Loucy (cell line): ENCODE measurements around the gene PRPH.
A peak's percentile ranks its signal among the peaks of the same experiment; 100 is the strongest.

Experiments
- H2AFZ ChIP-seq: fragments of 200-600 bp; sonication (generic); 2 replicates; pipeline ENCODE4 v1.6.0; 2016; ENCODE audit warnings: antibody characterized with exemption, mild to moderate bottlenecking, low read length, moderate library complexity
- H3F3A ChIP-seq: fragments of 200-600 bp; 2 replicates; pipeline ENCODE4 v1.6.0; 2016; ENCODE audit warnings: antibody characterized with exemption, low read depth, mild to moderate bottlenecking
- H3K27me3 ChIP-seq: fragments of 200-600 bp; sonication (generic); 2 replicates; pipeline ENCODE4 v1.6.1; 2014; ENCODE audit warnings: low read length, mild to moderate bottlenecking; ENCODE audit not compliant: insufficient read depth, poor library complexity, severe bottlenecking
- H3K36me3 ChIP-seq: fragments of 200-600 bp; sonication (generic); 2 replicates; pipeline ENCODE4 v1.6.1; 2016; ENCODE audit warnings: low read length; ENCODE audit not compliant: insufficient read depth
- H3K4me1 ChIP-seq: fragments of 200-600 bp; sonication (generic); 2 replicates; pipeline ENCODE4 v1.5.1; 2014; ENCODE audit warnings: low read length, mild to moderate bottlenecking; ENCODE audit not compliant: insufficient read depth, poor library complexity, severe bottlenecking
- H3K4me2 ChIP-seq: fragments of 200-600 bp; sonication (generic); 2 replicates; pipeline ENCODE4 v1.6.0; 2014; ENCODE audit warnings: antibody characterized with exemption, low read length, low read depth, mild to moderate bottlenecking; ENCODE audit not compliant: poor library complexity, severe bottlenecking
- H3K4me3 ChIP-seq: fragments of 200-600 bp; sonication (generic); 2 replicates; pipeline ENCODE4 v1.5.1; 2014; ENCODE audit warnings: low read length, mild to moderate bottlenecking, mixed read lengths; ENCODE audit not compliant: poor library complexity, severe bottlenecking
- H3K79me2 ChIP-seq: fragments of 200-600 bp; sonication (generic); 2 replicates; pipeline ENCODE4 v1.6.1; 2014; ENCODE audit warnings: low read length; ENCODE audit not compliant: insufficient read depth
- H3K9ac ChIP-seq: fragments of 200-600 bp; sonication (generic); 2 replicates; pipeline ENCODE4 v1.6.0; 2014; ENCODE audit warnings: mild to moderate bottlenecking, low read depth, low read length, moderate library complexity; ENCODE audit not compliant: poor library complexity, severe bottlenecking
- H3K9me2 ChIP-seq: fragments of 200-600 bp; sonication (generic); replicated peaks from 2 replicates; pipeline ENCODE4 v1.6.1; 2016; ENCODE audit warnings: low read depth, low read length, mixed read lengths
- H3K9me3 ChIP-seq: fragments of 200-600 bp; sonication (generic); 2 replicates; pipeline ENCODE4 v1.6.1; 2014; ENCODE audit warnings: mild to moderate bottlenecking, antibody characterized with exemption, low read length, low read depth; ENCODE audit not compliant: insufficient read depth
- H4K20me1 ChIP-seq: fragments of 200-600 bp; sonication (generic); 2 replicates; pipeline ENCODE4 v1.6.0; 2014; ENCODE audit warnings: antibody characterized with exemption, low read length, mild to moderate bottlenecking; ENCODE audit not compliant: insufficient read depth, poor library complexity, severe bottlenecking
- CTCF ChIP-seq: fragments of 200-600 bp; sonication (generic); conservative IDR thresholded peaks from 2 replicates; pipeline ENCODE4 v1.5.1; 2014; ENCODE audit warnings: mild to moderate bottlenecking, antibody characterized with exemption, low read length
- EZH2phosphoT487 ChIP-seq: fragments of 200-600 bp; IDR thresholded peaks from 2 replicates; pipeline ENCODE4 v1.6.1; 2018; ENCODE audit warnings: antibody characterized with exemption, mild to moderate bottlenecking, moderate library complexity, borderline replicate concordance

The PRPH gene

GRCh38 chr12:49335955-49336644 is 41.2 kb downstream of the PRPH start:
- peaks cover under 1% of the 10 kb centered on the region; the same call in 1 of the 2 replicates for H3K36me3 ChIP-seq

GRCh38 chr12:49336645-49337584 is 42.0 kb downstream of the PRPH start, which contains the start of gene C1QL4:
TSS of gene C1QL4 (minus strand) at chr12:49337188. CDS start at chr12:49336477, 711 bp downstream.
- TF ChIP-seq CTCF (peak; percentile 80), EZH2phosphoT487 (no peak)
- no peaks in the 10 kb centered on the region for H3K27me3 ChIP-seq
- H2AFZ ChIP-seq: peak within 1 kb of the TSS; percentile 92

More at GRCh38 chr12:49335955-49336644, 41.2 kb downstream of the PRPH start:
- no peaks in the 10 kb centered on the region for H3K9me3 ChIP-seq
- no peak for TF ChIP-seq CTCF
- TF ChIP-seq EZH2phosphoT487: no peak
- H3K27me3 ChIP-seq: no peaks in the 10 kb centered on the region
- no peak overlapping the region for H3K4me3 ChIP-seq
- no peaks in the 10 kb centered on the region for H3K79me2 ChIP-seq
- H4K20me1 ChIP-seq: no peaks in the 10 kb centered on the region
- H3K9ac ChIP-seq: no peak overlapping the region
- H3K4me1 ChIP-seq: peaks cover 14% of the 10 kb centered on the region
- H2AFZ ChIP-seq: no peak overlapping the region
- no peaks in the 10 kb centered on the region for H3F3A ChIP-seq
- no peak overlapping the region for H3K4me2 ChIP-seq
- H3K9me2 ChIP-seq: no peaks in the 10 kb centered on the region

GRCh38 chr12:49338830-49339463 is 44.0 kb downstream of the PRPH start:
- H3K9me2 ChIP-seq: no peaks in the 10 kb centered on the region
- no peaks in the 10 kb centered on the region for H3K79me2 ChIP-seq
- peaks cover 14% of the 10 kb centered on the region for H3K4me1 ChIP-seq
- H2AFZ ChIP-seq: peak overlapping the region; percentile 38; the same call in 1 of the 2 replicates
- H3K4me3 ChIP-seq: no peak overlapping the region
- no peak overlapping the region for H3K9ac ChIP-seq
- TF ChIP-seq EZH2phosphoT487 (no peak), CTCF (no peak)
- no peaks in the 10 kb centered on the region for H3K27me3 ChIP-seq
- no peaks in the 10 kb centered on the region for H3F3A ChIP-seq
- H3K9me3 ChIP-seq: no peaks in the 10 kb centered on the region
- H3K36me3 ChIP-seq: no peaks in the 10 kb centered on the region
- no peak overlapping the region for H3K4me2 ChIP-seq
- no peaks in the 10 kb centered on the region for H4K20me1 ChIP-seq

More at GRCh38 chr12:49336645-49337584, 42.0 kb downstream of the PRPH start, which contains the start of gene C1QL4:
- Histone ChIP-seq H3K9me3 (no peaks in the 10 kb centered on the region), H3F3A (no peaks in the 10 kb centered on the region), H3K9me2 (no peaks in the 10 kb centered on the region), H3K36me3 (no peaks in the 10 kb centered on the region), H3K79me2 (no peaks in the 10 kb centered on the region), H3K4me1 (peaks cover 14% of the 10 kb centered on the region), H3K4me2 (peak within 1 kb of the TSS; percentile 75), H4K20me1 (no peaks in the 10 kb centered on the region), H3K9ac (peak within 1 kb of the TSS; percentile 65), H3K4me3 (peak within 1 kb of the TSS; percentile 75)
